HG03025 (cell line): Measurements from ENCODE around the gene TSPAN14.
A peak's percentile ranks its signal among the peaks of the same experiment; 100 is the strongest.
"Not testable (repeated sequence)": the region's sequence is repeated elsewhere in the genome, so short reads cannot be mapped to it uniquely, and the experiment has no call there.

Source experiments
- ATAC-seq: cut with Tn5 transposase; IDR thresholded peaks from one replicate; pipeline ENCODE4 v1.9.1; 2021; ENCODE audit warnings: mild to moderate bottlenecking, moderate library complexity; ENCODE audit not compliant: unreplicated experiment, low FRiP score

Gene TSPAN14

GRCh38 chr10:80453842-80454512 is at the start of gene TSPAN14:
TSPAN14 (plus strand) TSS chr10:80454310; CDS start chr10:80489234, 34,924 bp downstream.
- ATAC-seq = peak; percentile 46

- no peak for ATAC-seq
Observed at GRCh38 chr10:80405035-80405434, 49.1 kb upstream of the TSPAN14 start.

- ATAC-seq = no peak
Observed at GRCh38 chr10:80405626-80406025, 48.5 kb upstream of the TSPAN14 start.

DNA sequence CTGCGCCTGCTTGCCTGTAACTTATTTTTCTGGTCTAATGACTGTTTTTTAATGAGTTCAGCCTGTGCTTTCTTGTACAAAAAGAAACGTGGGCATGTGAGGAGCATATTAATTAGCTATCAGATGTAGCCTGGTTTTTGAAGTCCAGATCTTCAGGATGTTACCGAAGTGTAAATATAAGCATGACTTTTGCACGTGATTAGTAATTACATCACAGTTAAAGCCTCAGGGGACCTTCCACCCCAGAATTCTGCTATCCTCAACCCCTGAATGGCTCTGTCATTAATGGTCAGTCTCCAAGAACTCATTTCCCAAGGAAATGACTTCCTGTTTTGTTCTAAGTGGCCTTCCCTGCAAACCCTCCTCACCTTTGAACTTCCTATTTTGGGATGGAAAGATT is 47.9 kb upstream of the TSPAN14 start:
- no peak for ATAC-seq

DNA sequence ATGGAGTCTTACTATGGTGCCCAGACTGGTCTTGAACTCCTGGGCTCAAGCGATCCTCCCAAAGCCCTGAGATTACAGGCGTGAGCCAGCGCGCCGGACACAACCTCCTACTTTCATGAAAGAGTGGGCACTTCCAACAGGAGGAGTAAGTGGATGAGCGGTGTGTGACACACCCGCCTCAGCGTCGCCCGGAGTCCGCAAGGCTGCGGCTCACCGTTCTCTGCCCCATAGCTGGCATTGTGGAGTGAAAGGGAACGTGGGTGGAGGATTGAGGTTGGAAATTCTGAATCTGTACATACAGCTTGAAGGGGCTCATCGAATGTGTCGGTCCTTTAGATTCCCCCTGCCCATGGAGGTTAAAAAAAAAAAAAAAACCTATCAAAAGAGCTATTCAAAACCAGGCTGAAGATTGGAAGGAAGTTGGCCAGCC is 46.3 kb upstream of the TSPAN14 start:
- ATAC-seq = peak; percentile 36

- peak; percentile 96 for ATAC-seq
Observed at GRCh38 chr10:80408242-80409101, 45.6 kb upstream of the TSPAN14 start, which contains the start of gene PRXL2A. PRXL2A (plus strand) TSS chr10:80408551; CDS start chr10:80420468, 11,917 bp downstream.

GRCh38 chr10:80409121-80409520 is 45.0 kb upstream of the TSPAN14 start:
- no peak for ATAC-seq

DNA sequence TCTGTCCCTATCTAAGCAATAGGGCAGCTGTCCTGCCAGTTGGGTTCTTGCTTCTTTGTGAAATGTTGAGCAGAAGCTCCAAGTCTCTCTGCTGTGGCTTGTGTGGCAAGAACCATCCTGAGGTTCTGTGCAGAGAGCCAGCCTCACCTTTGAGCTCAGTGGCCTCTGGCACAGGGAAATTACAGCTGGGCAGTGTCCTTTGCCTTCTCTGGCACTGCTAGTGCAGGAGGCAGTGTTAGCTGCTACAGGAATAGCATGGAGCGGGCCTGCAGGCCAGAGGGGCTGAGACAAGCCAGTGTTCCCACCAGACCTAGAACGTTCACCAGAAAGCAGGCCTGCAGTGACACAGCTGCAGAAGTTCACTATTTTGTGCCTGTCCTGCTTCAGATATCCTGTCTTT is 44.0 kb upstream of the TSPAN14 start:
- no peak for ATAC-seq

GRCh38 chr10:80410578-80411145 is 43.4 kb upstream of the TSPAN14 start:
- no peak for ATAC-seq

- no peak for ATAC-seq
Observed at GRCh38 chr10:80411267-80411668, 42.8 kb upstream of the TSPAN14 start.

DNA sequence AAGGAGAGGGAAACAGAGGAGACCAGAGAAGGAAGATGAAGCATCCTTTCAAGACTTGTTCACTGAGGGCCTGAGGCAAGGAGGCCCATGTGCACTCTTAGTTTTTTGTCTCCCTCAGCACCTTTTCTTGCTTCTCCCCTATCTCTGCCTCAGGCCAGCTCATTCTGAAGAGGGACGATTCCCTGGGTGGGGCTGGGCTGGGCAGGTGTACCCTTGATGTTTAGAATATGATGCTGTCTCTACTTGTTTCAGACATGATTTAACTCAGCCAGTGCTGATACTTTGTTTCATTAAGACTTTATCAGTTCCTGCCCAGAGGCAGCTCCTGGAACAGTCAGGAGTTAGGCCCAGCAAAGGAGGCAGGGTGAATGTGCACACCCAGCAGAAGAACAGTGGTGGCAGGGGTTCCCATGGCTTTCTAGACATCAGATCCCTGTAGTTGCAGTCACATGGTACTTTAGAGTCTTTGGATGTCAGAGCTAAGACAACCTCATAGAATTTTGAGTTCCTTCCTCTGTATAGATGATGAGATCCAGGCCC is 42.4 kb upstream of the TSPAN14 start:
- no peak for ATAC-seq

GRCh38 chr10:80412486-80412885 is 41.6 kb upstream of the TSPAN14 start:
- no peak for ATAC-seq

GRCh38 chr10:80413271-80413996 is 40.7 kb upstream of the TSPAN14 start:
- ATAC-seq = no peak

- ATAC-seq = no peak
Observed at GRCh38 chr10:80414142-80414895, 39.8 kb upstream of the TSPAN14 start.

- no peak for ATAC-seq
Observed at GRCh38 chr10:80415734-80416478, 38.2 kb upstream of the TSPAN14 start.

DNA sequence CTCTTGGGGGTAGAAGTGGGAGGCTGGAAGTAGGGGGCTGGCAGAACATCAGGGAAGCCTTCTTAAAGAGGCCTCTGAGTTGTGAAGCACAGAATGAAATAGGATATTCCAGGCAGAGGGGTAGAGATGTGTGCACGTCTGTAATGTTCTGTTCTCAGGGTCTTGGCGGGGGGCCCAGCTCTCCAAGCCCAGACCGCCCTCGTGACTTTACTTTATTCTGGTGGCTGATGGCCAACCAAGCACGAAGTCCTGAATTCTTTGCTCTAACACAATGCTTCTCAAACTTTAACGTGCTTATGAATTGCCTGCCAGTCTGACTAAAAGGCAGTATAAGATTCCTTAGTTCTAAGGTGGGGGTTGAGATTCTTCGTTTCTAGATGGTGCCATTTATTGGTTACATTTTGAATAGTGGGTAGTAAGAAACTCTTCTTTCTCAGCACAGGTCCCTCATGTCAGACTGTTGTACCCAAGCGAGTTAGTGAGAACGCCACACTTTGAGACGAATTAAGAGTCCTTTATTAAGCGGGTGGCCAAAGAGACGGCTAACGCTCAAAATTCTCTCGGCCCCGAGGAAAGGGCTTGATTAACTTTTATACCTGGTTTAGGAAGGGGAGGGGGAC is 37.5 kb upstream of the TSPAN14 start:
- ATAC-seq = no peak

- ATAC-seq = not testable (repeated sequence)
Observed at GRCh38 chr10:80417256-80417655, 36.9 kb upstream of the TSPAN14 start.

- ATAC-seq = no peak
Observed at GRCh38 chr10:80421050-80421706, 32.9 kb upstream of the TSPAN14 start.
